Neuron (in vitro differentiated cells): ENCODE measurements around the gene RPL10.

Experiments used
- H2AFZ ChIP-seq: one replicate; pipeline ENCODE4 v1.6.1; 2013; ENCODE audit warnings: low read depth, mild to moderate bottlenecking, inconsistent platforms, low read length, moderate library complexity
- H3K27me3 ChIP-seq: one replicate; pipeline ENCODE4 v1.6.1; 2013; ENCODE audit warnings: low read length; ENCODE audit not compliant: insufficient read depth
- H3K36me3 ChIP-seq: one replicate; pipeline ENCODE4 v1.6.1; 2013; ENCODE audit warnings: low read length; ENCODE audit not compliant: insufficient read depth
- H3K4me1 ChIP-seq: one replicate; pipeline ENCODE4 v1.6.1; 2013; ENCODE audit warnings: low read length; ENCODE audit not compliant: insufficient read depth
- H3K4me3 ChIP-seq: 2 replicates; pipeline ENCODE4 v1.5.1; 2013; ENCODE audit warnings: mild to moderate bottlenecking, low read length, moderate library complexity
- H3K9me3 ChIP-seq: one replicate; pipeline ENCODE4 v1.6.1; 2013; ENCODE audit warnings: low read length

RPL10 gene

DNA sequence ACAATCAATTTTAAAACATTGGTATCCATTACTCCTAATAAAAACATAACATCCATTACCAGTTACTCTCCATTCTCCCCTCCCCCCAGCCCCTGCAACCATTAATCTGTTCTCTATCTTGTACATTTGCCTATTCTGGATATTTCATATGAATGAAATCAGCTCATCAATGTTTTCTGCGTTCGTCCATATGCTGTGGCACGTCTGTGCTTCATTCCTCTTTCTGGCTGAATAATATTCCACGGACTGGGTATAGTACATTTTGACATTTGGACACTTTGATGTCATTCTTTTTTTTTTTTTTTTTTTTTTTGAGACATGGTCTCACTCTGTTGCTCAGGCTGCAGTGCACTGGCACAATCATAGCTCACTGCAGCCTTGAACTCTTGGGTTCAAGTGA, 5.7 kb downstream of the RPL10 start:
- Histone ChIP-seq H3K4me3 (no peak overlapping the region), H3K4me1 (peaks cover 13% of the 10 kb centered on the region), H3K27me3 (no peaks in the 10 kb centered on the region), H2AFZ (no peak overlapping the region), H3K36me3 (peaks cover 20% of the 10 kb centered on the region), H3K9me3 (no peaks in the 10 kb centered on the region)

GRCh38 chrX:154404625-154405192, 6.5 kb downstream of the RPL10 start:
- Histone ChIP-seq H3K36me3 (peaks cover 12% of the 10 kb centered on the region), H2AFZ (no peak overlapping the region), H3K27me3 (no peaks in the 10 kb centered on the region), H3K9me3 (no peaks in the 10 kb centered on the region), H3K4me3 (no peak overlapping the region), H3K4me1 (peaks cover 5% of the 10 kb centered on the region)

GRCh38 chrX:154408659-154409221, 10.6 kb downstream of the RPL10 start:
- Histone ChIP-seq H2AFZ (no peak overlapping the region), H3K27me3 (no peaks in the 10 kb centered on the region), H3K9me3 (no peaks in the 10 kb centered on the region), H3K36me3 (no peaks in the 10 kb centered on the region), H3K4me3 (no peak overlapping the region), H3K4me1 (no peaks in the 10 kb centered on the region)

DNA sequence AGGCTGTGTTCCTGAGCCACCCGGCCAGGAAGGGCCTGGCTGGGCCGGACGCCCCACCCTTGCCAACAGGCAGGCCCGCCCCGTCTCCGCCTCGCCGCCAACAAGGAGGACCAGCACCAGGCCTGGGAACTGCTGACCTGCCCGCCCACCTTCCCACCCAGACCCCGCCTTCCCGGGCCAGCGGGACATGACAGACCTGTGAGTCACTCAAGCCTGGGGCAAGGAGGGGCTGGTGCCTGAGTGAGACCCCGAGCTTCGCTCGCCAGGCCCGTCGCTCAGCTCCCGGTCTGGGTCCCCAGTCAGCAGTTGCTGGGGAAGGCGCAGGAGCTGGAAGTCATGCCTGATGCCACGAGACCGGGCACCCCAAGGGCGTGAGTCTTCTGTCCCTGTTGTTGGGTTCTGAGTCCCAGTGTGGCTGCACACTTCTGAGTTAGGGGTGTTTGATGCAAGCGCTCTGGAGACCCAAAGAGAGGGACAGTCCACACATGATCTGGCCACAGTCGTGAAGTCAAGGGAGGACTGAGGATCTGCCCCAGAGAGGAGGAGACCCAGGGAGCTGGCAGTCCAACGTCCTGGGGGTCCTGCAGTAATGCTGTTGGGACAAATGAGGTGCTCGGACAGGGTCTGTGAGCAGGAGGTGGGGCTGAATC, 11.2 kb downstream of the RPL10 start, which contains the start of gene DNASE1L1:
Gene DNASE1L1 (minus strand): TSS at position 33 of the 650 bp plus-strand sequence. CDS start 3,686 bp downstream, outside the sequence.
- no peaks in the 10 kb centered on the region for H3K36me3 ChIP-seq
- no peak within 1 kb of the TSS for H3K4me3 ChIP-seq
- no peaks in the 10 kb centered on the region for H3K27me3 ChIP-seq
- H2AFZ ChIP-seq, result no peak within 1 kb of the TSS
- H3K4me1 ChIP-seq, result no peaks in the 10 kb centered on the region
- no peaks in the 10 kb centered on the region for H3K9me3 ChIP-seq

DNA sequence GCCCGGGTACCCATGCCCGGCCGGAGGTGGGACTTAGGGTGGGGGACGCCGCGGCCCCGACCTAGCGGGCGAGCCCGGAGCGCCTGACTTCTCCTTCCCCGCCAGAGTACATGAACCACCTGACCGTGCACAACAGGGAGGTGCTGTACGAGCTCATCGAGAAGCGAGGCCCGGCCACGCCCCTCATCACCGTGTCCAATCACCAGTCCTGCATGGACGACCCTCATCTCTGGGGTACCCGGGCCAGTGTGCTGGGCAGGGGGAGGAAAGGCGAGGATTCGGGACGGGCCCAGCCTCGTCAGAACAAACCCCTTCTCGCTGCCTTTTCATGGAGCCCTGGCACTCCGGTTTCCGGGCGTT, 13.8 kb downstream of the RPL10 start:
- Histone ChIP-seq H3K36me3 (no peaks in the 10 kb centered on the region), H2AFZ (no peak overlapping the region), H3K9me3 (no peaks in the 10 kb centered on the region), H3K27me3 (no peaks in the 10 kb centered on the region), H3K4me3 (peak overlapping the region; percentile 61), H3K4me1 (no peaks in the 10 kb centered on the region)

DNA sequence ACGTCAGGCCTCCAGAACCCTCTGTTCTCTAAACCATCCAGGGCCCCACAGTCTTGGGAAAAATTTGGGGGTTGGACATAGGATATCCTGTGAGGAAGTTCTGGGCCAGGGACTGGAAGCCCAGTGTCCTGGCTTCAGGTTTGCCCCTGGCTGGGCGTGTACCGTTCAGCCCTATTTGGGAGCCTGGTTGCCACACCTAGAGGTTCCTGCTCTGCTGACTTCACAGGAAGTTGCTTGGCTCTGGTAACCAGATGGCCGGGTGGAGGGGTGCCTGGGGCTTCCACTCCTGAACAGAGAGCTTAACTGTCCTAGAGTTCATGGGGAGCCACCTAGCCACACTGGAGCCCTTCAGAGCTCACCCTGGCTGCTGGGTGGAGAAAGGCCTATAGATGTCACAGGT, 14.3 kb downstream of the RPL10 start:
- Histone ChIP-seq H3K4me1 (no peaks in the 10 kb centered on the region), H3K4me3 (peak overlapping the region; percentile 61), H3K36me3 (no peaks in the 10 kb centered on the region), H2AFZ (no peak overlapping the region), H3K9me3 (no peaks in the 10 kb centered on the region), H3K27me3 (no peaks in the 10 kb centered on the region)

DNA sequence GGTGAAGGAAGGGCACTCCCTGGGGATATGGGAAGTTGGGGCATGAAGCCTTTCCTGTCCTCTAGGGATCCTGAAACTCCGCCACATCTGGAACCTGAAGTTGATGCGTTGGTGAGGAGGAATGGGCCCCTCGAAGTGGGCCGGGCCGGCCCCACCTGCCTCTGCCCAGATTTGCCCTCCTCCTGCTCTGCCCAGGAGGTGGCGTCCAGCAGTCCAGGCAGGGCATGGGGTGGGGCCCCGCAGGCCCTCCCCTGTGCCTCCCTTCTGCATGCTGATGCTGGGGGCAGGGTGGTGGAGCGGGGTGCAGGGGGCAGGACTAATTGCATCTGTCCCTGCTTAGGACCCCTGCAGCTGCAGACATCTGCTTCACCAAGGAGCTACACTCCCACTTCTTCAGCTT, 15.0 kb downstream of the RPL10 start:
- Histone ChIP-seq H3K9me3 (no peaks in the 10 kb centered on the region), H3K36me3 (no peaks in the 10 kb centered on the region), H2AFZ (no peak overlapping the region), H3K4me3 (no peak overlapping the region), H3K4me1 (no peaks in the 10 kb centered on the region), H3K27me3 (no peaks in the 10 kb centered on the region)

GRCh38 chrX:154417157-154417556, 19.0 kb downstream of the RPL10 start:
- Histone ChIP-seq H3K4me1 (no peaks in the 10 kb centered on the region), H3K4me3 (no peak overlapping the region)

GRCh38 chrX:154419189-154419588, 21.0 kb downstream of the RPL10 start:
- H3K4me1 ChIP-seq, result no peaks in the 10 kb centered on the region
- no peak overlapping the region for H2AFZ ChIP-seq
- H3K4me3 ChIP-seq, result no peak overlapping the region
- H3K27me3 ChIP-seq, result no peaks in the 10 kb centered on the region
- no peaks in the 10 kb centered on the region for H3K9me3 ChIP-seq
- no peaks in the 10 kb centered on the region for H3K36me3 ChIP-seq

More at GRCh38 chrX:154417157-154417556, 19.0 kb downstream of the RPL10 start:
- Histone ChIP-seq H3K9me3 (no peaks in the 10 kb centered on the region), H3K36me3 (no peaks in the 10 kb centered on the region), H3K27me3 (no peaks in the 10 kb centered on the region), H2AFZ (no peak overlapping the region)

DNA sequence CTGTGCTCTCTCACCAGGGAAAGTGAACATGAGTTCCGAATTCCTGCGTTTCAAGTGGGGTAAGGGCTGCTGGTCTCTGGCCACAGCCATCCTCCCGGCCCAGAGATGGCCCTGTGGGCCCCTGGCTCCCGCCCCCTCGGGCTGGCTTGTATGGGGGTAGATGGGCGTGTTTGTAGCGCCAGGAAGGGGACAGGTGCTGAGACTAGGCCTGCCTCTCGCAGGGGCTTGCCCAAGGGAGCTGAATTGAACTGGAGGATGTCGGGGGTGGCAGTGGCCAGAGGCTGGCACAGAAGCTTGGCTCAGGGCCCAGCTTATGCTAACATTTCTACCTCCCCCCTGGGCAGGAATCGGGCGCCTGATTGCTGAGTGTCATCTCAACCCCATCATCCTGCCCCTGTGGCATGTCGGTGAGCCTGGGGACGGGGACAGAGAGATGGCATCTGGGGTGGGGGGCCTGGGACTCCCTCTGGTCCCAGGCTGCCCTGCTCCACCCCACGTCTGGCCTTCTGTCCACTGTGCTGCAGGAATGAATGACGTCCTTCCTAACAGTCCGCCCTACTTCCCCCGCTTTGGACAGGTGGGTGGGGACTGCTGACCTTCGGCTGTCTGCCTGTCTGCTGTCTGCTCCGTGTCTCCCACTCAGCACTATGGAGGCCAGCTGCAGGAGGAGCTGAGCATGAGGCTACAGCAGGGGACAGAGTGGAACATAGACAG, 21.7 kb downstream of the RPL10 start:
- H3K9me3 ChIP-seq, result no peaks in the 10 kb centered on the region
- no peak overlapping the region for H2AFZ ChIP-seq

GRCh38 chrX:154420402-154420756, 22.2 kb downstream of the RPL10 start:
- Histone ChIP-seq H3K4me3 (no peak overlapping the region), H2AFZ (no peak overlapping the region), H3K27me3 (no peaks in the 10 kb centered on the region), H3K4me1 (no peaks in the 10 kb centered on the region), H3K9me3 (no peaks in the 10 kb centered on the region), H3K36me3 (no peaks in the 10 kb centered on the region)

More for the DNA sequence above, 21.7 kb downstream of the RPL10 start:
- H3K4me3 ChIP-seq, result no peak overlapping the region
- no peaks in the 10 kb centered on the region for H3K4me1 ChIP-seq
- H3K36me3 ChIP-seq, result no peaks in the 10 kb centered on the region
- no peaks in the 10 kb centered on the region for H3K27me3 ChIP-seq

- peaks cover 5% of the 10 kb centered on the region for H3K36me3 ChIP-seq
- no peaks in the 10 kb centered on the region for H3K9me3 ChIP-seq
- H2AFZ ChIP-seq, result no peak overlapping the region
- no peaks in the 10 kb centered on the region for H3K27me3 ChIP-seq
- H3K4me1 ChIP-seq, result peaks cover 2% of the 10 kb centered on the region
- H3K4me3 ChIP-seq, result no peak overlapping the region
Measured at GRCh38 chrX:154426916-154427770, 29.0 kb downstream of the RPL10 start.
